Stimulated activated CD4-positive, alpha-beta T cell treated with anti-CD3 and anti-CD28 coated beads, Interleukin-1b, Interleukin-23, amount 100 ng/mL, for 4 hours (primary cell): Measurements from ENCODE around the gene NOS1.

Experiments
- DNase-seq, 2 donors: peaks; one replicate each; pipeline ENCODE4 v3.0.0-alpha.2; 2020; ENCODE audit warnings: low read depth in 2 of 2

Gene NOS1

GRCh38 chr12:117172168-117172567 lies 189.3 kb downstream of the NOS1 start:
- DNase-seq = no peak

DNA sequence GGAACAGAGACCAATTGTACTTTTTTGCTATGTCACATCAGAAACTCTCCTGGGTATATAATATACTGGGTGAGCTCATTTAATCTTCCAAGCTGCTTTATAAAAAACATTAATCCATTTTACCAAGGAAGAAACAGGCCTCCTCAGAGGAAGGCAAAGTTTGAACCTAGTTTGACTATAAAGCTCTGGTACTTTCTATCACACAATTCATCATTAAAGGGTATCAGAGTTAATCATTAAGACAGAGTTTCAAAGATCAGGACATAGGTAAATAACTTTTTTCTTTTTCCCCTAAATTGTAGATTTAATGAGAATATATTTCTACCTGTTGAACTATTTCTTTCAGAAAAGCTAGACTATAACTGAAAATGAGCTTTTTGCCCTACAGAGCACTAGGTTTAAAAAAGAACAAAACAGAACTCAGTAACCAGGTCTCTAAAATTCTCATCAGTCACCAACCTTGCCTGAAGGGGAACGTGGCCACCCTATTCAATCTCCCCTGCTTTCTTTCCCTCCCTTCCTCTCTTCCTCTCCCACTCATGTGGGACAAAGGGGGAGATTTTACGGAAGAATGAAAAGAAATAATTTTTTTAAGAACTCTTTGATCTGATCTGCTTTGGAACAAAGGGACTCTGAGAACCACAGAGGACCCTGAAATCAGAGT lies 189.8 kb downstream of the NOS1 start:
- DNase-seq = no peak

GRCh38 chr12:117169548-117169947 lies 191.9 kb downstream of the NOS1 start:
- DNase-seq = no peak

DNA sequence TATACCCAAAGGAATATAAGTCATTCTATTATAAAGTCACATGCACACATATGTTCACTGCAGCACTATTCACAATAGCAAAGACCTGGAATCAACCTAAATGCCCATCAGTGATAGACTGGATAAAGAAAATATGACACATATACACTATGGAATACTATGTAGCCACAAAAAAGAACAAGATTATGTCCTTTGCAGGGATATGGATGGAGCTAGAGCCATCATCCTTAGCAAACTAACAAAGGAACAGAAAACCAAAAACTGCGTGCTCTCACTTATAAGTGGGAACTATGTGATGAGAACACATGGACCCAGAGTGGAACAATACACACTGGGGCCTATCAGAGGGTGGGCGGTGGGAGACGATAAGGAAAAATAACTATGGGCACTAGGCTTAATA lies 192.4 kb downstream of the NOS1 start:
- DNase-seq = no peak

GRCh38 chr12:117167769-117168168 lies 193.7 kb downstream of the NOS1 start:
- no peak for DNase-seq

GRCh38 chr12:117166107-117166506 lies 195.3 kb downstream of the NOS1 start:
- DNase-seq = no peak

DNA sequence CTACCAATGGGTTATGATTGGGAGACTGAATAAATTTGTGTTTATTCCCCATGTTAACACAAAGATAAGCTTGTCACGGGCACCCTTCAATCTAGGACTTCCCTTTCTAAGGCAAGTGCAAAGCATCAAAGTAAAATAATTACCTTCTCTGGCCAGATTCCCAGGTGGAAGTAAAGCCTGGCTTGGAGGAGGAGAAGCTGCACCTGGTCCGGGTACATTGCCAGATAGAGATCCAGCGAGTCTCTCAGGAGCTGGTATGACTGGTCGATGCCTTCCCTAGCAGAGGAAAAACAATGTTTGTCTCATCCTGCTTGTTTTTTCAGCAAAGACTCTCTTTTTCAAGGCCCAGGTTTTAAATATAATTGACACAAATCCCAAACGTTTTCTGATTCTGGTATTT lies 196.1 kb downstream of the NOS1 start:
- DNase-seq = no peak

GRCh38 chr12:117162633-117163032 lies 198.8 kb downstream of the NOS1 start:
- DNase-seq = no peak

DNA sequence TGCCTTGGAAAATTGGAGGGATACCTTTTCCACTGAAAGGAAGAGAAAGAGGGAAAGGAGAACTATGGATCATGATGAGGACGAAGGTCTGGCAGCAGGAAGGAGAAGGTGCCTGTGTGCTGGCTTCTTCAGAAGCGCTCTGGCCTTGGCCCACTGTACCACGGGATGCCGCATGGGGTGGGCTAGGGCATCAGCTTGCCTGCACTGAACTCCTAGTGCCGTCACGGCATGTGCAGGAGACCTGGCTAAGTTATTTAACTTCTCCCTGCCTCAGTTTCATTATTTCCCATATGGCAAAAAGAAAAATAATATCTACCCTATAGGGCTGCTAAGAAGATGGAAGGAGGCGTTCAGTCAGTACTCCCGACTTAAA lies 199.3 kb downstream of the NOS1 start:
- no peak for DNase-seq

GRCh38 chr12:117161460-117162166 lies 199.8 kb downstream of the NOS1 start:
- DNase-seq = no peak

- no peak for DNase-seq
Observed at GRCh38 chr12:117159674-117160073, 201.8 kb downstream of the NOS1 start.

- DNase-seq = no peak
Observed at GRCh38 chr12:117158911-117159553, 202.4 kb downstream of the NOS1 start.
